Motor neuron (in vitro differentiated cells): ENCODE results near the gene RAN. TPM values are rescaled to one million over a fixed set of nuclear protein-coding genes. Genes with fewer than 3 reads are reported as not detected.
"Not testable (repeated sequence)": the region's sequence is repeated elsewhere in the genome, so short reads cannot be mapped to it uniquely, and the experiment has no call there.

Source experiments
- ATAC-seq, 8 experiments: fragments of 200-7000 bp; cut with Tn5 transposase; replicated peaks in 6 of 8; 2 replicates each; pipeline ENCODE4 v1.8.0; 2021; ENCODE audit warnings: mild to moderate bottlenecking in 8 of 8, moderate library complexity in 8 of 8
- H3K27ac ChIP-seq, 2 donors: fragments of 250-450 bp; sonication (Bioruptor Pico); 2 replicates each; pipeline ENCODE4 v1.9.0; 2021; ENCODE audit warnings: antibody characterized with exemption in 2 of 2, mild to moderate bottlenecking in 2 of 2, moderate library complexity in 1 of 2
- H3K4me1 ChIP-seq, 2 donors: fragments of 250-450 bp; sonication (Bioruptor Pico); replicated peaks in 1 of 2; 2 replicates each; pipeline ENCODE4 v1.6.1; 2021; ENCODE audit warnings: antibody characterized with exemption in 2 of 2, mild to moderate bottlenecking in 2 of 2, moderate library complexity in 1 of 2
- H3K4me3 ChIP-seq, 5 donors: fragments of 250-450 bp; sonication (Bioruptor Pico); 2 replicates each; pipeline ENCODE4 v1.9.0; 2021; ENCODE audit warnings: antibody characterized with exemption in 5 of 5, mild to moderate bottlenecking in 5 of 5, moderate library complexity in 4 of 5
- WGBS, 10 experiments: fragments of 450-650 bp; shearing (Covaris generic); methylation state at CpG; one replicate each; pipeline ENCODE4 v1.0.0; 2022; 5-methylcytosine and 5-hydroxymethylcytosine counted together
- in situ Hi-C, 9 experiments: fragments of 400-800 bp; cut with MboI; loops; one replicate each; pipeline ENCODE4 v1.15.0; 2021; ENCODE audit warnings: low sequenced_read_pairs in 9 of 9, low pct_unique_long_range_greater_than_20kb in 2 of 9; ENCODE audit not compliant: unreplicated experiment in 9 of 9
- total RNA-seq, 8 experiments: library from RNA; unstranded; fragments of 300-600 nt; gene quantifications; 2 replicates each; pipeline versions ENCODE4 v1.2.3 to v1.2.4, GENCODE V29; 2022

RAN gene
- total RNA-seq, 8 experiments from 2014 or later = 162 to 797 (median 416) TPM

DNA sequence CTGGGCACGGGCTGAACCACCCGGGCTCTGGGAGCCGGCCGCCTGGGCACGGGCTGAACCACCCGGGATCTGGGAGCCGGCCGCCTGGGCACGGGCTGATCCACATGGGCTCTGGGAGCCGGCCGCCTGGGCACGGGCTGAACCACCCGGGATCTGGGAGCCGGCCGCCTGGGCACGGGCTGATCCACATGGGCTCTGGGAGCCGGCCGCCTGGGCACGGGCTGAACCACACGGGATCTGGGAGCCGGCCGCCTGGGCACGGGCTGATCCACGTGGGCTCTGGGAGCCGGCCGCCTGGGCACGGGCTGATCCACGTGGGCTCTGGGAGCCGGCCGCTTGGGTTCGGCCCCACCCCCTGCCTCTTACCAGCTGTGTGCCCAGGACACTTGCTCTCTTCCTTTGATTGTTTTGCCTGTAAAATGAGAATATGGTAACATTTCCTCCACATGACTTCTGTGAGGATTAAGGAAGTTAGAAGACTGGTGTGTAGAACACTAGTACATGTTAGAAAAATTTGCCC is 33.1 kb downstream of the RAN start:
- not testable (repeated sequence) for H3K27ac ChIP-seq, ATAC-seq, H3K4me3 ChIP-seq, H3K4me1 ChIP-seq
- no CpG with 5 or more reads among the region's 31 CpGs for WGBS, 10 experiments
- in situ Hi-C loops = loop anchor here in 5 of 9 experiments (25.0 kb wide), 5 partner anchors 182 to 1107 kb away; partner anchors contain the start of gene SFSWAP (in 1 of the 5)

DNA sequence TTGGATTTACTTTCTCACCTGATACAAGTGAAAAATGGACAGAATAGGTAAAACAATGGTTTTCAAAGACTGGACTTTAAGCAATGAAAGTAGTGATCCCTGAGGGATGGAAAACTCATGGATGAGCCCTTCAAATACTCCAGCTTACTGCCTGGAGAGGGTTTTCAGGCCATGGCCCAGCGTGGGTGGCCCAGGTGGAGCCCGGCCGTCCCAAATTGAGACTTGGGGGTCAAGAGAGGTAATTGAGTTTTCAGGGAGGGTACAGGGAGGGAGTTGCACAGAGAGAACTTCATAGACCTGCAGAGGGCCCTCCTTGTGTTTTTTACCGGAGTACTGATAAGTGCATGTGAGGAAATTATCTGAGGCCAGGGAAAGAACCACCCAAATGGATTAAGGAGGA is 37.2 kb downstream of the RAN start:
- in situ Hi-C loops = loop anchor here in 5 of 9 experiments (25.0 kb wide), 5 partner anchors 178 to 1103 kb away; partner anchors contain the start of gene SFSWAP (in 1 of the 5)
- Histone ChIP-seq H3K4me1 (no peaks in the 10 kb centered on the region), H3K27ac (no peak overlapping the region), H3K4me3 (no peak overlapping the region)
- 60 to 90% (median 77%) methylated on average over 1 to 4 of the region's 4 CpGs; no CpG with 5 or more reads in 4 of the 10 experiments for WGBS, 10 experiments
- no peak for ATAC-seq

GRCh38 chr12:130911193-130911592 is 39.3 kb downstream of the RAN start:
- Histone ChIP-seq H3K4me3 (no peak overlapping the region), H3K27ac (no peak overlapping the region), H3K4me1 (no peaks in the 10 kb centered on the region)
- in situ Hi-C loops = loop anchor here in 5 of 9 experiments (25.0 kb wide), 5 partner anchors 176 to 1101 kb away; partner anchors contain the start of gene SFSWAP (in 1 of the 5)
- WGBS, 10 experiments = 0 to 69% (median 48%) methylated on average over 1 of the region's 1 CpG; no CpG with 5 or more reads in 2 of the 10 experiments
- no peak for ATAC-seq

GRCh38 chr12:130911933-130912332 is 40.1 kb downstream of the RAN start:
- no peak for ATAC-seq
- in situ Hi-C loops = loop anchor here in 5 of 9 experiments (25.0 kb wide), 5 partner anchors 175 to 1100 kb away; partner anchors contain the start of gene SFSWAP (in 1 of the 5)
- peaks cover 6 to 7% of the 10 kb centered on the region in 2 donors for H3K4me1 ChIP-seq
- H3K4me3 ChIP-seq = no peak overlapping the region
- no peak overlapping the region for H3K27ac ChIP-seq

- WGBS, 10 experiments = 3 to 68% (median 13%) methylated on average over 4 to 32 of the region's 37 CpGs; no CpG with 5 or more reads in 1 of the 10 experiments
- peaks cover 6 to 11% of the 10 kb centered on the region in 2 donors for H3K4me1 ChIP-seq
- in situ Hi-C loops = loop anchor here in 5 of 9 experiments (25.0 kb wide), 5 partner anchors 171 to 1096 kb away; partner anchors contain the start of gene SFSWAP (in 1 of the 5)
- ATAC-seq = peak; percentile 59 to 99 (median 96)
- H3K27ac ChIP-seq = peak overlapping the region in 1 of 2 donors; percentile 18
- H3K4me3 ChIP-seq = peak overlapping the region in 3 of 5 donors; percentile 1 to 19 (median 3)
Measured at GRCh38 chr12:130916241-130916911, 44.5 kb downstream of the RAN start.

DNA sequence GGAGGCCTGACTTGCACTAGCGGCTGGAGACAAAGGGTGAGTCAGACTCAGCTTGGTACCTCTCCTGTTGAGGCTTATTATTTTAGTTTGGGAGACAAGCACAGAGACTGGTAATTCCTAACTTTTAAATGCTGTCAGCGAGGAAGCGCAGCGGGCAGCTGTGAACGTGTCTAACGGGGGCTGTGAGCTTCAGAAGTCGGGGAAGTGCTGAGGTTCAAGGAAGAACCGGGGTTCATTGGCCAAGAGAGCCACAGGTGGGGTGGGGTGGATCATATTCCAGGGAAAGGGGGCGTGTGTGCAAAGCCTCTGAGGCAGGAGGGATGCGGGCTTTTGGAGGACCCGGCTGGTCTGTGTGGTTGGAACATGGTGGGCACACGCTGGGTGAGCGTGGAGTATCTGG is 45.7 kb downstream of the RAN start:
- WGBS, 10 experiments = 80 to 100% (median 91%) methylated on average over 1 to 5 of the region's 13 CpGs; no CpG with 5 or more reads in 6 of the 10 experiments
- Histone ChIP-seq H3K4me3 (no peak overlapping the region), H3K4me1 (peaks cover 6 to 11% of the 10 kb centered on the region in 2 donors), H3K27ac (no peak overlapping the region)
- in situ Hi-C loops = loop anchor here in 5 of 9 experiments (25.0 kb wide), 5 partner anchors 170 to 1095 kb away; partner anchors contain the start of gene SFSWAP (in 1 of the 5)
- ATAC-seq = no peak

GRCh38 chr12:130919086-130919485 is 47.2 kb downstream of the RAN start:
- peaks cover 6 to 11% of the 10 kb centered on the region in 2 donors for H3K4me1 ChIP-seq
- H3K27ac ChIP-seq = no peak overlapping the region
- H3K4me3 ChIP-seq = no peak overlapping the region
- ATAC-seq = no peak
- 6 to 50% (median 33%) methylated on average over 1 of the region's 1 CpG; no CpG with 5 or more reads in 1 of the 10 experiments for WGBS, 10 experiments
- in situ Hi-C loops = loop anchor here in 5 of 9 experiments (25.0 kb wide), 5 partner anchors 168 to 1093 kb away; partner anchors contain the start of gene SFSWAP (in 1 of the 5)

GRCh38 chr12:130920119-130920703 is 48.3 kb downstream of the RAN start:
- H3K4me3 ChIP-seq = no peak overlapping the region
- H3K27ac ChIP-seq = no peak overlapping the region
- WGBS, 10 experiments = 44 to 92% (median 66%) methylated on average over 3 to 10 of the region's 15 CpGs; no CpG with 5 or more reads in 4 of the 10 experiments
- ATAC-seq = no peak
- in situ Hi-C loops = loop anchor here in 5 of 9 experiments (25.0 kb wide), 5 partner anchors 167 to 1092 kb away; partner anchors contain the start of gene SFSWAP (in 1 of the 5)
- peaks cover 6 to 11% of the 10 kb centered on the region in 2 donors for H3K4me1 ChIP-seq

DNA sequence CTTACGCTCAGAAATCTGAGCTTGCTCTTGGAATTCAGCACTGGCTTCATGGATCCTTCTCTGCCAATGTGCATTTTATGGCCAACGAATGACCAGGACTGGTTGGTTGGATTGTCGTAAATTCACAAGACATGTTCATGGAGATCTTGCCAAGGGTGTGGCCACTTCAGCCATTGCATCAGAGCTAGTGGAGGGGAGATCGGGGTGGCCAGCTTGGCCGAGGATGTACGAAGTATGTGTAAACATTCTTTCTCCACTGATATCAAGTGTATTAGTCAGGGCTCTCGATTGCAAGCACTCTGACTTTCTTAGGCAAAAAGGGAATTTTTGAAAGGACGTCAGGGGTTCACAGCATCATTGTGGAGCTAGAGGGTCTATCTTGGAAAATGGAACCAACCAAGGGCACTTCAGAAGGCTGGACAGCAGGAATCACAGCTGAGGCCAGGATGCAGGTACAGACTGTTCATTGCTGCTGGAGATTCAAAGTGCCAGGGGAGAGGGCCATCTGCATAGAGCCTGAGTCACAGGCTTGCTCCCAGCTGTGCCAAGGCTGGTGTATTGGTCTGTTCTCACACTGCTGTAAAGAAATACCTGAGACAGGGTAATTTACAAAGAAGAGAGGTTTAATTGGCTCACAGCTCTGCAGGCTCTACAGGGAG is 49.0 kb downstream of the RAN start:
- Histone ChIP-seq H3K4me1 (peaks cover 6 to 11% of the 10 kb centered on the region in 2 donors), H3K27ac (no peak overlapping the region), H3K4me3 (no peak overlapping the region)
- WGBS, 10 experiments = 15 to 97% (median 69%) methylated on average over 3 to 6 of the region's 8 CpGs; no CpG with 5 or more reads in 1 of the 10 experiments
- in situ Hi-C loops = loop anchor here in 5 of 9 experiments (25.0 kb wide), 5 partner anchors 166 to 1091 kb away; partner anchors contain the start of gene SFSWAP (in 1 of the 5)
- ATAC-seq = peak in 3 of 8 experiments; percentile 65 to 86 (median 84)

DNA sequence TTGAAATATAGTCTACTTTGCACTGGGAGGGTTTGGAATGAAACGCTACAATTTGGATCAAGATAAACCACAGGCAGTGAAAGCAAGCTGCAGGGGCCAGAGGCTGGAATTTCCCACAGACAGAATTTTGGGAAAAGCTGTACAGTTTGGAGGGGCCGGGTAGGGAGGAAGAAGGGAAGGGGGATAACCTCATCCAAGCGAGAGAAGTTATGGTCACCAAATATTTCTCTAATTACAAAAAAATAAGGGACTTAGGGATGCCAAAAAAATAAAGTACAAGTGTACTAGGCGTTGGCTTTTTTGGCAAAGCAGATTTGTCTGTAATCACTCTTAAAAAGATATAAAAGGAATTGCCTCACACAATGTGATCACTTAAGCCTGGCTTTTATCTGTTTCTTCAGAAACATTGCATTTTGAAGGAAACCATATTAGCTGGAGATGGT is 50.7 kb downstream of the RAN start:
- ATAC-seq = no peak
- Histone ChIP-seq H3K27ac (no peak overlapping the region), H3K4me3 (no peak overlapping the region), H3K4me1 (no peaks in the 10 kb centered on the region)
- WGBS, 10 experiments = 0 to 100% (median 82%) methylated on average over 1 to 4 of the region's 4 CpGs
- in situ Hi-C loops = loop anchor here in 5 of 9 experiments (25.0 kb wide), 5 partner anchors 165 to 1090 kb away; partner anchors contain the start of gene SFSWAP (in 1 of the 5)

GRCh38 chr12:130924966-130925665 is 53.2 kb downstream of the RAN start:
- Histone ChIP-seq H3K4me1 (no peaks in the 10 kb centered on the region), H3K4me3 (no peak overlapping the region), H3K27ac (no peak overlapping the region)
- WGBS, 10 experiments = 50 to 97% (median 83%) methylated on average over 1 to 8 of the region's 23 CpGs; no CpG with 5 or more reads in 3 of the 10 experiments
- ATAC-seq = no peak
- in situ Hi-C loops = loop anchor here in 6 of 9 experiments (25.0 kb wide), 5 partner anchors 162 to 1087 kb away; partner anchors contain the start of gene SFSWAP (in 1 of the 6)
